ENCODE results near the gene C19orf12. TPM values are rescaled to one million over a fixed set of nuclear protein-coding genes. Genes with fewer than 3 reads are reported as not detected.

The C19orf12 gene
- total RNA-seq, 1 experiment from 2014 or later = 15.5 TPM

GRCh38 chr19:29664753-29665214 is 50.3 kb downstream of the C19orf12 start (continued):
- no peak for TF ChIP-seq TP53 (CRISPR knock-in tag; IDR thresholded peaks at IDR 0.05)
- TF ChIP-seq OVOL2 (CRISPR knock-in tag; IDR thresholded peaks at IDR 0.05; ENCODE audit: borderline replicate concordance) = no peak
- TF ChIP-seq, protein P1, sequence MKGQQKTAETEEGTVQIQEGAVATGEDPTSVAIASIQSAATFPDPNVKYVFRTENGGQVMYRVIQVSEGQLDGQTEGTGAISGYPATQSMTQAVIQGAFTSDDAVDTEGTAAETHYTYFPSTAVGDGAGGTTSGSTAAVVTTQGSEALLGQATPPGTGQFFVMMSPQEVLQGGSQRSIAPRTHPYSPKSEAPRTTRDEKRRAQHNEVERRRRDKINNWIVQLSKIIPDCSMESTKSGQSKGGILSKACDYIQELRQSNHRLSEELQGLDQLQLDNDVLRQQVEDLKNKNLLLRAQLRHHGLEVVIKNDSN (CRISPR knock-in tag; IDR thresholded peaks at IDR 0.05) = no peak
- no peak for TF ChIP-seq CTCF (IDR thresholded peaks at IDR 0.05)
- no peak for TF ChIP-seq ERG (CRISPR knock-in tag; IDR thresholded peaks at IDR 0.05)
- TF ChIP-seq IRF1 (CRISPR knock-in tag; IDR thresholded peaks at IDR 0.05) = no peak

- TF ChIP-seq ZNF219 (CRISPR knock-in tag; IDR thresholded peaks at IDR 0.05; ENCODE audit: borderline replicate concordance) (no peak), ZNF512 (CRISPR knock-in tag; IDR thresholded peaks at IDR 0.05; ENCODE audit: borderline replicate concordance) (no peak), ZNF425 (CRISPR knock-in tag; conservative IDR thresholded peaks at IDR 0.05) (no peak), AFF4 (CRISPR knock-in tag; IDR thresholded peaks at IDR 0.05; ENCODE audit: borderline replicate concordance) (no peak), SMAD3 (CRISPR knock-in tag; IDR thresholded peaks at IDR 0.05; ENCODE audit: borderline replicate concordance) (no peak), ZNF121 (CRISPR knock-in tag; IDR thresholded peaks at IDR 0.05) (no peak), FOXK1 (CRISPR knock-in tag; IDR thresholded peaks at IDR 0.05) (no peak), MXD4 (CRISPR knock-in tag; IDR thresholded peaks at IDR 0.05; ENCODE audit: borderline replicate concordance) (no peak), EMX1 (CRISPR knock-in tag; IDR thresholded peaks at IDR 0.05) (no peak), GABPB1 (CRISPR knock-in tag; IDR thresholded peaks at IDR 0.05) (no peak), ZBTB21 (CRISPR knock-in tag; IDR thresholded peaks at IDR 0.05; ENCODE audit: borderline replicate concordance) (no peak), TEAD4 (CRISPR knock-in tag; IDR thresholded peaks at IDR 0.05) (no peak)
- TF ChIP-seq, protein P2, sequence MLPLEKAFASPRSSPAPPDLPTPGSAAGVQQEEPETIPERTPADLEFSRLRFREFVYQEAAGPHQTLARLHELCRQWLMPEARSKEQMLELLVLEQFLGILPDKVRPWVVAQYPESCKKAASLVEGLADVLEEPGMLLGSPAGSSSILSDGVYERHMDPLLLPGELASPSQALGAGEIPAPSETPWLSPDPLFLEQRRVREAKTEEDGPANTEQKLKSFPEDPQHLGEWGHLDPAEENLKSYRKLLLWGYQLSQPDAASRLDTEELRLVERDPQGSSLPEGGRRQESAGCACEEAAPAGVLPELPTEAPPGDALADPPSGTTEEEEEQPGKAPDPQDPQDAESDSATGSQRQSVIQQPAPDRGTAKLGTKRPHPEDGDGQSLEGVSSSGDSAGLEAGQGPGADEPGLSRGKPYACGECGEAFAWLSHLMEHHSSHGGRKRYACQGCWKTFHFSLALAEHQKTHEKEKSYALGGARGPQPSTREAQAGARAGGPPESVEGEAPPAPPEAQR (CRISPR knock-in tag; IDR thresholded peaks at IDR 0.05) = no peak
- POLR2A ChIA-PET = interaction anchor here (1.6 kb wide), 1 partner anchor 54 kb away, joined by 4 read pairs; no protein-coding TSS in a partner anchor
- no peaks in the 10 kb centered on the region for H3K27me3 Mint-ChIP-seq (ENCODE audit: low read depth)
- CTCF ChIA-PET = interaction anchor here (1.1 to 2.3 kb wide), 4 partner anchors 14 to 194 kb away, joined by 3 to 9 read pairs (median 3); no protein-coding TSS in a partner anchor
- peaks cover 34% of the 10 kb centered on the region for H3K4me1 Mint-ChIP-seq
- H3K9me3 Mint-ChIP-seq = no peaks in the 10 kb centered on the region
- no peak overlapping the region for H3K27ac Mint-ChIP-seq
- DNase-seq (ENCODE audit: low spot score) (no peak), ATAC-seq (no peak)
- H3K36me3 Mint-ChIP-seq = no peaks in the 10 kb centered on the region
- peak overlapping the region; percentile 64 for H3K4me3 Mint-ChIP-seq
These were observed 51.0 kb downstream of the C19orf12 start for GRCh38 chr19:29663861-29664752.
